SH-SY5Y (cell line): ENCODE measurements around the gene CETP.

Source experiments
- GATA2 ChIP-seq: IDR thresholded peaks from 2 replicates; pipeline ENCODE4 v1.6.1; 2011; ENCODE audit warnings: mild to moderate bottlenecking, low read depth, low read length
- GATA3 ChIP-seq: IDR thresholded peaks from 2 replicates; pipeline ENCODE4 v1.6.1; 2011; ENCODE audit warnings: low read depth, mild to moderate bottlenecking, low read length, moderate library complexity

The CETP gene

DNA sequence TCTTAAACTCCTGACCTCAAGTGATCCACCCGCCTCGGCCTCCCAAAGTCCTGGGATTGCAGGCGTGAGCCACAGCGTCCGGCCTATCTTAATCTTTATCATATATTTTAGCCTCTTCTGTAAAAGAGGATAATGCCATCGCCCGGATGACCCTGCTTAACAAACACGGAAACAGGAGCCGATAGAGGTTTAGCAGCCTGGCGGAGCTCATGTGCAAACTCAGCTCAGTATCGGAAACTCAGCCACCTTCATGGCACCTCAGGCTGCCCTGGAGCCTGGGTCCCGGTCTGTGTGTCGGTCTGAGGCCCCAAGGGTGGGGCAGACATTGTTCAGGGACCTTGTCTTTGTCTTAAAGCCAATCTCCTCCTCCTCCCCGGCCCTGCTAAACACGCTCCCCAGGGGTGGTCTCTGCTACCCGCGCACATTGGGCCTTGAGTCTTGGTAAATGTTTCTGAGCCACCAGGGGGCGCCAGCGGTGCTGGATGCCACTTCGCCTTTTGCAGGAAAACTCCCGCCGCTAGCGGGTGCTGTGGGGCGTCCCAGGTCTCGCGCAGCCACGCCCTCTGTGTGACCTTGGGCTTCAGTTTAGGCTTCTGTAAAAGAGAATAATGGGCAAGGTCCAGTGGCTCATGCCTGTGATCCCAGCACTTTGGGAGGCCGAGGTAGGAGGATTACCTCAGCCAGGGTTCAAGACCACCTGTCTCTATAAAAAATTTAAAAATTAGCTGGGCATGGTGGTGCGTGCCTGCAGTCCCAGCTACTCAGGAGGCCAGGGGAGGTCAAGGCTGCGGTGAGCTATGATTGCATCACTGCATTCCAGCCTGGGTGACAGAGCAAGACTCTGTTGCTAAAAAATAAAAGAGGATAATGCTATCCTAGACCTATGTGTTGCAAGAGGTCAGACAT is 2.7 kb downstream of the CETP start:
- TF ChIP-seq GATA3 (no peak), GATA2 (no peak)

GRCh38 chr16:56965149-56966092 is 3.7 kb downstream of the CETP start:
- TF ChIP-seq GATA3, result no peak
- no peak for TF ChIP-seq GATA2

GRCh38 chr16:56966093-56966475 is 4.3 kb downstream of the CETP start:
- TF ChIP-seq GATA2 (no peak), GATA3 (no peak)

DNA sequence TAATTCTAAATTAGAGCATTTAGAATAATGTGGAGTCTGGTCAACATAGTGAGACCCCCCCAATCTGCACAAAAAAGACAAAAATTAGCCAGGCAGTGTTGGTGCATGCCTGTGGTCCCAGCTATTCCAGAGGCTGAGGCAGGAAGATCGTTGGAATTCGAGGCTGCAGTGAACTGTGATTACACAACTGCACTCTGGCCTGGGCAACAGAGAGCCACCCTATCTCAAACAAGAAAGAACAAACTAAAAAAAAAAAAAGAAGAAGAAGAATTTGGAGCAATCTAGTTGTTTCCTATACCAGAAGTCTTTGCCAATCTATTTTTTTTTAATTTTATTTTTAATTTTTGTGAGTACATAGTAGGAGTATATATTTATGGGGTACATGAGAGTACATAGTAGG is 6.0 kb downstream of the CETP start:
- TF ChIP-seq GATA3 (no peak), GATA2 (no peak)

GRCh38 chr16:56969769-56970168 is 8.0 kb downstream of the CETP start:
- no peak for TF ChIP-seq GATA3
- TF ChIP-seq GATA2, result no peak

DNA sequence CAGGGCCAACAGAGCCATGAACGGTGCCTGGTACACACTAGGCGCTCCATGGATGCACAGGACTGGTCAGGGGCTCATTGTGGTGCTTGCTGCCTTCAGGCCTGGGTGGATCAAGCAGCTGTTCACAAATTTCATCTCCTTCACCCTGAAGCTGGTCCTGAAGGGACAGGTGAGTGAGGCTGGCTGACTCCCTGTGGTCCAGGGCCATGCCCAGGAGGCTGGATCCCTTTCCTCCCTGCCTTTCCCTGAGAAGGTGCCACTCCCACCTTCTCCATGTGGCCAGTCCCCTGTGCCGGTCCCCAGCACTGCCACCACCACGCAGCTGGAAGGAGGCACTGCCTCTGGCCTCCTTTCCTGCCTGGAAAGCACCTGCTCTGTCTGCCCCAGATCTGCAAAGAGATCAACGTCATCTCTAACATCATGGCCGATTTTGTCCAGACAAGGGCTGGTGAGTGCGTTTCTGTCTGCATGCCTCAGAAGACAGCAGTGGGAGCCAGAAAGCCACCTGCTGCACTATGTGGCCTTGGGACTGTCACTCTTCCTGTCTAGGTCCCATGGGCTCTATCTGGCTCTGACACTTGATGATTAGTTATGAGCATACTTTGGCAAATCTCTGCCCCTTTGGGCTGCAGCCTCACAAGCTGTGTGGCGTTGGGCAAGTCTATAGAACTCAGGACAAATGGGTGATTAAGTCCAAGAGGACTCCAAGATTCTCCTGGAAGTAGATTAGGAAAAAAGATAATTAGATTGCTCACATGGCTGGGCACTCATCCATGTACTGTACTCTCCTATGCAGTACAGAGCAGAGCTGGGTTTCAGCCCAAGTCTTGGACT is 9.4 kb downstream of the CETP start:
- TF ChIP-seq GATA2 (no peak), GATA3 (no peak)

GRCh38 chr16:56971768-56972043 is 10.0 kb downstream of the CETP start:
- TF ChIP-seq GATA2 (no peak), GATA3 (no peak)

DNA sequence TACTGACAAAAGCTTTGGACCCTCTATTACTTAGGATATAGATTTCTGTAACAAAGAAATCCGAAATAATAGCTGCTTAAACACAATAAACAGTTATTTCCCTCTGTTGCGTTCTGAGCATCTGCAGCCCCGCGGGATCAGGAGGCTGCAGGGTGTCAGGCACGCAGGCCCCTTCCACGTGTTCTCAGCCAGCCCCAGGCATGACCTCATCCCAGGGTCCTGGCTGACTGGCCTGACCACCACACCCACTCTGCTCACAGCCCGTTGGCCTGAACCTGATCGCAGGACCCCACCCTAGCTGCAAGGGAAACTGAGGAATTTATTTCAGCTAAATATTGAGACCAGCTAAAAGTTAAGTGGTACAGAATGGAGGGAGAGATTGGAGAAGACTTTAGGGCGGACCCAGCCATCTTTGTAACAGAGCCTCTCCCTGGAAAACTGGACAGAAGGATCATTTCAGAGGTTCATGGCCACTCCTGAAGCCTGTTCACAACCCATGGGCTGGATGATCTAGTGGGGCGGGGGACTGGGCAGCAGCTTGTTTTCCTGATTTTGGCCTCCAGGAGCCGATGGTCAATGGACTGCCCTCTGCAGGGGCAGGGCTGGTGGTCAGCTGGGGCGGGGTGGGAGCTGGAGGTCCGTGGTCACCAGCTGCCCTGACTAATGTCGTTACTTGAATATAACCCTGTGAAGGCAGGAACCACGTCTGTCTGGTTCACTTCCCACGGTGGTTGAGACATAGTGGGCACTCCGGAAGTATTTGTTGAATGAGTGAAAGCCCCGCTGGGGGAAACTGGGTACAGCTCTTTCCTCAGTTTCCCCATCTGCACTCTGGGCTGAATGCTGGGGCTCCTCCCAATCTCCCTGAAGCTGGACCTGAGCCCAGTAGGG is 10.9 kb downstream of the CETP start:
- TF ChIP-seq GATA3 (no peak), GATA2 (no peak)

DNA sequence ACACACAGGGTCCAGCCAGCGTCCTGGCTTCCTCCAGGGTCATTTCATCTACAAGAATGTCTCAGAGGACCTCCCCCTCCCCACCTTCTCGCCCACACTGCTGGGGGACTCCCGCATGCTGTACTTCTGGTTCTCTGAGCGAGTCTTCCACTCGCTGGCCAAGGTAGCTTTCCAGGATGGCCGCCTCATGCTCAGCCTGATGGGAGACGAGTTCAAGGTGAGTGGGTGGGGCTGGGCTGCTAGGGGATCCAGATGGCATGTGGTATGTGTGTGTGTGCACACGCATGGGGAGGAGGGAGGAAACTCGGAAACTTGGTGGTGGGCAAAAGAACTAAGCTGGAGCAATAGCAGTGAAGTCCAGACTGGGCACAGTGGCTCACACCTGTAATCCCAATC is 11.5 kb downstream of the CETP start:
- no peak for TF ChIP-seq GATA3

GRCh38 chr16:56974549-56975300 is 13.0 kb downstream of the CETP start:
- no peak for TF ChIP-seq GATA2
- no peak for TF ChIP-seq GATA3

- no peak for TF ChIP-seq GATA3
- TF ChIP-seq GATA2, result no peak
These were observed 14.0 kb downstream of the CETP start for GRCh38 chr16:56975714-56976113.

DNA sequence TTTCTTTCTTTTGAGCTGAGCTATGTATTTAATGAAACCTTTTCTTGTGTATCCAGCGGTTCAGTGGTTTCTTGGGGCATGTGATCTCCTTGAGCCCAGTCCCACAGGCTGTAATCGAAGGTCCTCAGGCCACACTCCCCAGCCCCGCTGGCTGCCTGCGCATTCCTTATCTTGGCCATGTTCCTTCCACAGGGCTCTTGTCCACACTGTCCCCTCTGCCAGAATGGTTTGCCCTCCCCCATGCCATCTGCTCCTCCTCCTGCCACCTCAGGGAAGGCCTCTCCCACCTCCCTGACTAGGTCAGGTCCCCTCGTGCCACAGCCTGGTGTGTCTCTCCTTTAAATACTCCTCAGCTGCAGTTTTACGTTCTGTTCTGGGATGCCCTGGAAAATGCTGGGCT is 15.5 kb downstream of the CETP start:
- TF ChIP-seq GATA3, result no peak
- no peak for TF ChIP-seq GATA2
